ENCODE measurements around the gene UNC5A.

UNC5A gene

GRCh38 chr5:176822793-176823481 is 12.6 kb downstream of the UNC5A start:
- H3K27ac ChIP-seq (ENCODE audit: low read length), result no peak overlapping the region
- no peaks in the 10 kb centered on the region for H3K9me3 ChIP-seq (ENCODE audit: insufficient read depth, low read length, severe bottlenecking)
- H3K79me2 ChIP-seq (ENCODE audit: insufficient read depth, low read length), result no peaks in the 10 kb centered on the region
- no peak overlapping the region for H3K9ac ChIP-seq (ENCODE audit: low read depth, low read length)
- peaks cover 8% of the 10 kb centered on the region; the same call in 1 of the 2 replicates for H4K20me1 ChIP-seq (ENCODE audit: insufficient read depth, low read length)
- H3K4me1 ChIP-seq (ENCODE audit: insufficient read depth, low read length), result no peaks in the 10 kb centered on the region
- DNase-seq (no peak), ATAC-seq (ENCODE audit: insufficient read depth, low read depth) (no peak)
- TF ChIP-seq CTCF (IDR thresholded peaks at IDR 0.05; ENCODE audit: borderline replicate concordance, extremely low read depth, low read length, poor library complexity, severe bottlenecking), result no peak
- TF ChIP-seq EZH2 (IDR thresholded peaks at IDR 0.05; ENCODE audit: borderline replicate concordance, low read depth, low read length, severe bottlenecking), result no peak
- H3K4me2 ChIP-seq (ENCODE audit: insufficient read depth, low read length), result no peak overlapping the region
- no peak overlapping the region for H2AFZ ChIP-seq (ENCODE audit: low read depth, low read length)
- no peaks in the 10 kb centered on the region for H3K36me3 ChIP-seq (ENCODE audit: insufficient read depth, low read length)
- H3K4me3 ChIP-seq (ENCODE audit: low read depth in 1 of 2, low read length in 2 of 2), result no peak overlapping the region
- H3K27me3 ChIP-seq (ENCODE audit: insufficient read depth, low read length, poor library complexity), result no peaks in the 10 kb centered on the region

GRCh38 chr5:176823869-176824412 is 13.6 kb downstream of the UNC5A start:
- H3K9ac ChIP-seq (ENCODE audit: low read depth, low read length), result no peak overlapping the region

GRCh38 chr5:176824604-176825003 is 14.2 kb downstream of the UNC5A start:
- Histone ChIP-seq H3K9me3 (ENCODE audit: insufficient read depth, low read length, severe bottlenecking) (no peaks in the 10 kb centered on the region), H3K79me2 (ENCODE audit: insufficient read depth, low read length) (no peaks in the 10 kb centered on the region), H3K4me2 (ENCODE audit: insufficient read depth, low read length) (no peak overlapping the region), H3K27ac (ENCODE audit: low read length) (no peak overlapping the region), H3K27me3 (ENCODE audit: insufficient read depth, low read length, poor library complexity) (no peaks in the 10 kb centered on the region), H3K4me3 (ENCODE audit: low read depth in 1 of 2, low read length in 2 of 2) (no peak overlapping the region), H3K4me1 (ENCODE audit: insufficient read depth, low read length) (no peaks in the 10 kb centered on the region), H4K20me1 (ENCODE audit: insufficient read depth, low read length) (peaks cover 12% of the 10 kb centered on the region; the same call in 1 of the 2 replicates), H2AFZ (ENCODE audit: low read depth, low read length) (no peak overlapping the region), H3K9ac (ENCODE audit: low read depth, low read length) (no peak overlapping the region), H3K36me3 (ENCODE audit: insufficient read depth, low read length) (no peaks in the 10 kb centered on the region)
- ATAC-seq (ENCODE audit: insufficient read depth, low read depth) (no peak), DNase-seq (no peak)
- TF ChIP-seq CTCF (IDR thresholded peaks at IDR 0.05; ENCODE audit: borderline replicate concordance, extremely low read depth, low read length, poor library complexity, severe bottlenecking) (no peak), EZH2 (IDR thresholded peaks at IDR 0.05; ENCODE audit: borderline replicate concordance, low read depth, low read length, severe bottlenecking) (no peak)

More at GRCh38 chr5:176823869-176824412, 13.6 kb downstream of the UNC5A start:
- TF ChIP-seq CTCF (IDR thresholded peaks at IDR 0.05; ENCODE audit: borderline replicate concordance, extremely low read depth, low read length, poor library complexity, severe bottlenecking) (no peak), EZH2 (IDR thresholded peaks at IDR 0.05; ENCODE audit: borderline replicate concordance, low read depth, low read length, severe bottlenecking) (no peak)
- H3K4me1 ChIP-seq (ENCODE audit: insufficient read depth, low read length), result no peaks in the 10 kb centered on the region
- peaks cover 12% of the 10 kb centered on the region; the same call in 1 of the 2 replicates for H4K20me1 ChIP-seq (ENCODE audit: insufficient read depth, low read length)
- H2AFZ ChIP-seq (ENCODE audit: low read depth, low read length), result no peak overlapping the region
- H3K27ac ChIP-seq (ENCODE audit: low read length), result no peak overlapping the region
- ATAC-seq (ENCODE audit: insufficient read depth, low read depth) (no peak), DNase-seq (no peak)
- H3K9me3 ChIP-seq (ENCODE audit: insufficient read depth, low read length, severe bottlenecking), result no peaks in the 10 kb centered on the region
- no peaks in the 10 kb centered on the region for H3K27me3 ChIP-seq (ENCODE audit: insufficient read depth, low read length, poor library complexity)
- no peaks in the 10 kb centered on the region for H3K79me2 ChIP-seq (ENCODE audit: insufficient read depth, low read length)
- no peak overlapping the region for H3K4me2 ChIP-seq (ENCODE audit: insufficient read depth, low read length)
- no peaks in the 10 kb centered on the region for H3K36me3 ChIP-seq (ENCODE audit: insufficient read depth, low read length)
- H3K4me3 ChIP-seq (ENCODE audit: low read depth in 1 of 2, low read length in 2 of 2), result no peak overlapping the region
